SJCRH30 (cell line): ENCODE data around the gene CSRNP2. TPM values are rescaled to one million over a fixed set of nuclear protein-coding genes. Genes with fewer than 3 reads are reported as not detected.

Experiments
- total RNA-seq: library from RNA; depleted of rRNA; stranded (reverse); fragments of >200 nt; shearing (Covaris generic); gene quantifications from 2 replicates; pipeline ENCODE4 v1.2.3, GENCODE V29; 2014; rRNA removed

Gene CSRNP2
- total RNA-seq, 1 experiment from 2014 or later, result 92.5 TPM

Other genes with a start within 250 kb of the CSRNP2 start
- not detected in 2 replicates for gene TMPRSS12, start 240.7 kb downstream of the CSRNP2 start, total RNA-seq
- not detected in 2 replicates for gene HIGD1C, start 131.1 kb downstream of the CSRNP2 start, total RNA-seq
- gene SLC11A2, start 57.2 kb downstream of the CSRNP2 start, total RNA-seq, result 76.4 and 78.5 TPM in 2 replicates
- 40.8 and 53.4 TPM in 2 replicates for gene LETMD1, start 35.3 kb downstream of the CSRNP2 start, total RNA-seq
- 22.2 and 24.1 TPM in 2 replicates for gene TFCP2, start 89.5 kb upstream of the CSRNP2 start, total RNA-seq
- 1.5 and 2.5 TPM in 2 replicates for gene POU6F1, start 134.5 kb upstream of the CSRNP2 start, total RNA-seq
- gene DAZAP2, start 155.2 kb upstream of the CSRNP2 start, total RNA-seq, result 236 and 239 TPM in 2 replicates
- gene SMAGP, start 186.8 kb upstream of the CSRNP2 start, total RNA-seq, result 0.38 and 1.2 TPM in 2 replicates
- not detected in 2 replicates for gene BIN2, start 240.6 kb upstream of the CSRNP2 start, total RNA-seq